ENCODE results near the gene NDRG3.
"Not testable (repeated sequence)": the region's sequence is repeated elsewhere in the genome, so short reads cannot be mapped to it uniquely, and the experiment has no call there.

Gene NDRG3

GRCh38 chr20:36758276-36758675 is 12.4 kb upstream of the NDRG3 start:
- DNase-seq = no peak

GRCh38 chr20:36756496-36756895 is 10.6 kb upstream of the NDRG3 start:
- no peak for DNase-seq

- peak; percentile 23 for DNase-seq
Observed at GRCh38 chr20:36754656-36755222, 8.8 kb upstream of the NDRG3 start.

DNA sequence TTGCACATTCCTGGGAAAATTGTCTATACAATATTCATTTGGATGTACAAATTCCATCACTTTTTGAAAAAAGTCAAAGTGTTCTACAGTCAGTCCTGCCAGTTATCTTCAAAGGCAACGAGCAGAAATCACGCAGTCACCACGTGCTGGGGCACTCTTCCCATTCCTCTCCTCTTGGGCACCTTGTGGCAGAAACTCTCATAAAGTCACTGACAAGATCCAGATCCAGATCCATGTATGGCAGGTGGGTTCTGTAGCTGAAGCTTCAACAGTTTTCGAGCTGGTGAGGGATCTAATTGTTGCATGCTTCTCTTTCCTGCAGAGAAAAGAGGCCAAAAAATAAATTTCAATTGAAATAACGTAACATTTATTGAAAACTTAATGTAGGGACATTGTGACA is 6.7 kb upstream of the NDRG3 start:
- no peak for DNase-seq

GRCh38 chr20:36745234-36745926 is 510 bp downstream of the NDRG3 start:
- peak; percentile 49 for DNase-seq

DNA sequence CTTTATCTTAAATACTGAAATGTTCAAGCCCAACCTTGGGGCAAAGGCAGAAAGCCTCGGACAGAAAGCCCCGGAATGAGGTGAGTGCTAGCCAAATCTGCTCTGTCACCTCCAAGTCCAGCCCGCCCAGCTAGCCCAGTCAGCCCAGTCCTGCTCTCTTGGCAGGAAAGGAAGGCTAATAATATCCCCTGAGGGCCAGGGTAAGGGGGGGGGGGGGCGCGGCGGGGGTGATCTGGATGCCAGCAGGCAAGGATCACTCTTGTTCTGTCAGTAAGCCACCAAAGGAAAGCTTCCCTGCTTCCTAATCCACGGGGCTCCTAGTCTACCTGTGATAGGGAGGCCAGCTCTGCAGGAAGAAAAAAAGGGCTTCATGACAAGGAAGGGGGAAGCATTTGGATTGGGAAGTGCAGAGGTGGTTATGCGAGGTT is 1.1 kb downstream of the NDRG3 start:
- DNase-seq = no peak

GRCh38 chr20:36744243-36744642 is 1.6 kb downstream of the NDRG3 start:
- DNase-seq = no peak

DNA sequence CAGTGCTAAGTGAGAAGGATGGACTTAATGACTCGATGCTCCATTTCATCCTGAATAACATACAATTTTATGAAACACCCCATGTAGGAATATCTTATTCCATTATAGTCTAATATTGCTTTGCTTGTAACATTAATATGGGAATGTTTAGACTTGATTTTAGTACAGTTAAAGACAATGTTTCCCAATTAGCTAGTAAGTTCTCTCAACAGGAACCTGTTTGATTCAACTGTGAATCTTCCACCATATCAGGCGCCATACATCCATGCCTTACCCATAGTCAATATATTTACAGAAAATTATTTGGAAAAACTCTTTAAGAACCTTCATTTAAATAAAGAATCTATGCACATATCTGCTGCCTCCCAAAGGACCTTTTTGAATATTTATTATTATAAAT is 3.3 kb downstream of the NDRG3 start:
- DNase-seq = no peak

GRCh38 chr20:36741072-36741471 is 4.8 kb downstream of the NDRG3 start:
- no peak for DNase-seq

GRCh38 chr20:36737183-36737499 is 8.7 kb downstream of the NDRG3 start:
- no peak for DNase-seq

DNA sequence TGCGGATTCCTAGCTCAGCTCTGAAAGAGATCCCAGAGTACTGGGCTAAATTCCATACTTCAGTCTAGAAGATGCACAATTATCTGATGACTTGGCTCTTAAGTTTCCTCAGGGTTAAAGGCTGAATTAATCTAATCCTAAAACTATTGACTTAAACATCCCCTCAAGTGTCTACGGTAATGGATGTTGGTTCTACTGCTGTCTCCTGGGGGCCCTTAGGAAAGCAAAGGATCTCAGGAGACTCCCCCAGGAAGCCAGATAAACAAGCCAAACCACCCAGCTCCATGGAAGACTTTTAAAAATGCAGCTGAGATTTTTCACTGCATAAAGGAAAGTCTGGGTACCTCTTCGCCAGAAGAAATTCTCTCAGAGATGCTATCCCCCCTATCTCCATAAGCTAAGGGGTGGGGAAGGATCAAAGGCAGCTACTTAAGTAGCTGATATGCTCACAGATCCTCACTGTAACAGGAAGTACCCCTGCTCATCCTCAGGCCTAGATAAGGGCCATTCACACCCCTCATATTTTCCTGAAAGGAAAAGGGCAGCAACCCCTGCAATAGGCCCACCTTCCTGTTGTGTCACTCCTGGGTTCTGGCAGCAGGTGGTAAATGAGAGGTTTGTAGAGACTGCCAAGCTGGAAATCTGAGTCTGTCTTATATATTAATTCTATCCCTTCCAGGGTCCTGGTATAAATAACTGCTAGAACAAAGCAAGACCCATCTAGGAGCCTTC is 9.3 kb downstream of the NDRG3 start:
- DNase-seq = no peak

DNA sequence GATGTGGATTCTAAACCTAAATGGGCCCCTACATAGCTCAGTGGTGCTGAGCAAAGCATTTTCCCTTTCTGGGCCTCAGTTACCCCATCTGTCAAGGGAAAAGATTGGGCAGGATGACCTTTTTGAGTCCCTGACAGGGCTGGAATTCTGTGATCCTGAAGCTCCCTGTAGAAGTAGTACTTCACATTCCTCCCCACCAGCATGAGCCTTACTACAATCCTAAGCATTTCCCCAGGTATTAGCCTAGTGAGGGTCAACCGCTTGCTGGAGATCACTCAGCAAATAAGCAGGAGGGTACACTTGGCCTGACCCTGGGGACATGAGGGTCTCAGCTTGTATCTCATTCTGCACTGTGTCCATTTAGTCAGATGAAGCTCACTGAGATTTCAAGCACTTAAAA is 13.4 kb downstream of the NDRG3 start:
- no peak for DNase-seq

DNA sequence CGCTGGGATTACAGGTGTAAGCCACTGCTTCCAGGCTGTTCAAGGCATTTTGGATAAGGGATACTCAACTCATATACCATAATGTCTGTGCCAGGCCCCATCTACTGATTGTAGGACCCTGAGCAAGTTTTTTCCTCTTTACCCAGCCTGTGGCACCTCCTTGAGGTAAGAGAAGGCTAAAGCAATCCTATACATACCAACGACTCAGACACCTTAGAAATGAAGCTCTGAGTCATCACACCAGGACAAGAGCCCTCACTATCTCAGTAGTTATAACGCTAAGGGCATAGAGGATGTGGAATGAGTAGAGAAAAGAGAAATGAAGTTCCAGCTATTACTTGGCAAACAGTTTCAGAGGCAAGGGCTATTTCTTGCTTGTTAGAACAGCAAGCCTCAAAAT is 16.9 kb downstream of the NDRG3 start:
- no peak for DNase-seq

DNA sequence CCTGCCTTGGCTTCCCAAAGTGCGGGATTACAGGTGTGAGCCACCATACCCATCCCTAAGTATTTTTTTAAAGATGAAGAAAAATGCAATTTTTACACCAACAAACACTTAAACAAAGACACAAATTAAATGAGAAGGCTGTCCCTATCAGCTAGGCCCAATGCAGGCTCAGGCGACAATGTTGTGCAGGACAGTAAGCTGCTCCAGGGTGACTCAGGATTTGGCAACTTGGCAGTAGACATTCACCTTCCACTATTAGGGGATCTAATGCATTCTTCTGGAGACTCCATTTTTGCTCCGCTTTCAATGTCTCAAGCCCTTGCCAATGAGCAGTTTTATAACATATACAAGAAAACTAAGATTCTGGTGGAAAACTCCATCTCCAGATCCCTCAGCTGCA is 19.7 kb downstream of the NDRG3 start:
- DNase-seq = no peak

GRCh38 chr20:36720510-36720909 is 25.4 kb downstream of the NDRG3 start:
- no peak for DNase-seq

DNA sequence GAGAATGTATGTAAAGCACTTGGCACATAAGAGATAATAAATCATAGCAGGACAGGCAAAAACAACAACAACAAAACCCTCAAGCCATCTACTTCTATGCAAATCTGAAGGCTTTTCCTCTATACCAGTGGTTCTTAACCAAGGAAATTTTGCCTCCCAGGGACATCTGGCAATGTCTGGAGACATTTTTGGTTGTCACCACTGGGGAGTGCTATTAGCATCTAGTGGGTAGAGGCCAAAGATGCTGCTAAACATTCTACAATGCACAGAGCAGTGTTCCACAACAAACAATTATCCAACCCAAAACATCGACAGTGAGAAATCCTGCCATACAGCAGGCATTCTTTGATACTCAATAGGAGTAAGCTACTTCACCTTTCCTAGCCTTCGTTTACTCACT is 28.2 kb downstream of the NDRG3 start:
- no peak for DNase-seq

GRCh38 chr20:36717021-36717420 is 28.9 kb downstream of the NDRG3 start:
- no peak for DNase-seq

GRCh38 chr20:36712775-36713174 is 33.1 kb downstream of the NDRG3 start:
- DNase-seq = no peak

GRCh38 chr20:36709126-36709525 is 36.8 kb downstream of the NDRG3 start:
- DNase-seq = no peak

DNA sequence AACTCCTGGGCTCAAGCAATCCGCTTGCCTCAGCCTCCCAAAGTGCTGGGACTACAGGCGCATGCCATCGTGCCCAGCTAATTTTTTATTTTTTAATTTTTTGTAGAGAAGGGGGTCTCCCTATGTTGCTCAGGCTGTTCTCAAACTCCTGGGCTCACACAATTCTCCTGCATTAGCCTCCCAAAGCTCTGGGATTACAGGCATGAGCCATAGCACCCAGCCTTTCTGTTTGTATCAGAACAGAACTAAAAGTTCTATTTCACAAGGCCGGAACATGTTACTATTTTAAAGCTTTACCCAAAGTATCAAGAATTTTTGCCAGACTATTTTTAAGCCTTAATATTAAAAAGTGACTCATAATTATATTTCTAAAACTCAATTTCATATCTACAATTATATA is 42.4 kb downstream of the NDRG3 start:
- DNase-seq = no peak

- DNase-seq = no peak
Observed at GRCh38 chr20:36700438-36700837, 45.5 kb downstream of the NDRG3 start.

GRCh38 chr20:36695467-36695866 is 50.4 kb downstream of the NDRG3 start:
- DNase-seq = not testable (repeated sequence)

GRCh38 chr20:36688630-36689029 is 57.3 kb downstream of the NDRG3 start:
- DNase-seq = no peak

- no peak for DNase-seq
Observed at GRCh38 chr20:36687850-36688249, 58.0 kb downstream of the NDRG3 start.

- no peak for DNase-seq
Observed at GRCh38 chr20:36686944-36687343, 58.9 kb downstream of the NDRG3 start.
